ENCODE results near the gene HADHB. TPM values are rescaled to one million over a fixed set of nuclear protein-coding genes. Genes with fewer than 3 reads are reported as not detected.

The HADHB gene
- total and polyA plus RNA-seq, 2 of the 13 experiments (the other 11 are each of a cell fraction or from before 2014, with no cell fraction given) = 112 to 238 TPM

GRCh38 chr2:26212011-26212410, 32.7 kb upstream of the HADHB start:
- TF ChIP-seq ZNF143 (CRISPR knock-in tag; IDR thresholded peaks at IDR 0.05) (no peak), ZSCAN25 (CRISPR knock-in tag; IDR thresholded peaks at IDR 0.05) (peak; percentile 81)

DNA sequence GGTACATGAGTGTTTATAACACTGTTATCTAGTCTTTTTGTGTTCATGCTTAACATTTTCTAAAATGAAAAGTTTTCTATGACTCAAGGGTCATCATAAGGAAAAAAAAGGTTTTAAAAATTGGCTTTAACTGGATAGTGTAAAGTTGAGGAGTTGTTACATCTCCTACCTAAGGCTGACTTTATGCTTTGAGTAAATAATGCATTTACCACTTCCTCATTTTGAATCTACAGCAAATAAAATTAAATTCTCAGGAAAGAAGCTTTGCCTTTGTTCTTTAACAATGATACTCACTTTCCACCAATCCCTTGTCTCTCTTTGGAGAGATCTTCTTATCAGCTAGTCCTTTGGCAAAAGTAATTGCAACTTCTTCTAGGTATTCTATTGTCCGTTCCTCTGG, 30.0 kb upstream of the HADHB start:
- Histone ChIP-seq H3K4me3 (replicated peaks in 1 of 3; ENCODE audit: insufficient read depth in 1 of 3, low read depth in 2 of 3, low read length in 3 of 3) (no peak overlapping the region), H4K20me1 (ENCODE audit: insufficient read depth, low read length) (no peaks in the 10 kb centered on the region), H3K9me3 (ENCODE audit: low read length) (no peaks in the 10 kb centered on the region), H3K9ac (ENCODE audit: insufficient read depth, low read depth, low read length) (no peak overlapping the region), H3K4me1 (ENCODE audit: insufficient read depth, low read length) (no peaks in the 10 kb centered on the region), H2AFZ (ENCODE audit: low read length) (no peak overlapping the region), H3K79me2 (ENCODE audit: insufficient read depth, low read length) (no peaks in the 10 kb centered on the region), H3K4me2 (ENCODE audit: low read depth, low read length) (no peak overlapping the region), H3K36me3 (replicated peaks in 1 of 2; ENCODE audit: control insufficient read depth in 1 of 2, insufficient read depth in 2 of 2, low read length in 2 of 2) (peaks cover 26 to 87% of the 10 kb centered on the region in 2 experiments), H3K27me3 (ENCODE audit: control insufficient read depth in 1 of 2, insufficient read depth in 2 of 2, low read length in 2 of 2) (no peaks in the 10 kb centered on the region), H3K27ac (ENCODE audit: extremely low read length, insufficient read depth, low read length) (no peak overlapping the region)
- no peak for DNase-seq (ENCODE audit: low spot score)
- intact Hi-C loops (cut with micrococcal nuclease; ENCODE audit: unreplicated experiment) = no loop called here
- in situ Hi-C loops (cut with HindIII; ENCODE audit: extremely low pct_ligation_motif_present, low pct_unique_long_range_greater_than_20kb) = no loop called here
- ATAC-seq = no peak
- BruUV-seq (replicated peaks) = no TSS peak
- 98% methylated on average over 1 of the region's 1 CpG for WGBS (ENCODE audit: low lambda C conversion rate)
- POLR2A ChIA-PET = no interaction called here
- CTCF ChIA-PET (ENCODE audit: low intra/inter-chr PET ratio, low total read pairs) = no interaction called here
- FAIRE-seq = no peak
- TF ChIP-seq MTF2 (CRISPR knock-in tag; IDR thresholded peaks at IDR 0.05; ENCODE audit: borderline replicate concordance) (no peak), RNF2 (conservative IDR thresholded peaks at IDR 0.05; ENCODE audit: low read depth) (no peak), GATA4 (IDR thresholded peaks at IDR 0.05; ENCODE audit: borderline replicate concordance, low read depth) (no peak), ZNF557 (CRISPR knock-in tag; IDR thresholded peaks at IDR 0.05) (no peak), ZNF251 (CRISPR knock-in tag; IDR thresholded peaks at IDR 0.05) (no peak), ZNF292 (CRISPR knock-in tag; IDR thresholded peaks at IDR 0.05; ENCODE audit: borderline replicate concordance, low read depth) (no peak)
- TF ChIP-seq, protein P1, sequence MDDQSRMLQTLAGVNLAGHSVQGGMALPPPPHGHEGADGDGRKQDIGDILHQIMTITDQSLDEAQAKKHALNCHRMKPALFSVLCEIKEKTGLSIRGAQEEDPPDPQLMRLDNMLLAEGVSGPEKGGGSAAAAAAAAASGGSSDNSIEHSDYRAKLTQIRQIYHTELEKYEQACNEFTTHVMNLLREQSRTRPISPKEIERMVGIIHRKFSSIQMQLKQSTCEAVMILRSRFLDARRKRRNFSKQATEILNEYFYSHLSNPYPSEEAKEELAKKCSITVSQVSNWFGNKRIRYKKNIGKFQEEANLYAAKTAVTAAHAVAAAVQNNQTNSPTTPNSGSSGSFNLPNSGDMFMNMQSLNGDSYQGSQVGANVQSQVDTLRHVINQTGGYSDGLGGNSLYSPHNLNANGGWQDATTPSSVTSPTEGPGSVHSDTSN (CRISPR knock-in tag; IDR thresholded peaks at IDR 0.05; ENCODE audit: borderline replicate concordance) = no peak
- TF ChIP-seq, protein P2, sequence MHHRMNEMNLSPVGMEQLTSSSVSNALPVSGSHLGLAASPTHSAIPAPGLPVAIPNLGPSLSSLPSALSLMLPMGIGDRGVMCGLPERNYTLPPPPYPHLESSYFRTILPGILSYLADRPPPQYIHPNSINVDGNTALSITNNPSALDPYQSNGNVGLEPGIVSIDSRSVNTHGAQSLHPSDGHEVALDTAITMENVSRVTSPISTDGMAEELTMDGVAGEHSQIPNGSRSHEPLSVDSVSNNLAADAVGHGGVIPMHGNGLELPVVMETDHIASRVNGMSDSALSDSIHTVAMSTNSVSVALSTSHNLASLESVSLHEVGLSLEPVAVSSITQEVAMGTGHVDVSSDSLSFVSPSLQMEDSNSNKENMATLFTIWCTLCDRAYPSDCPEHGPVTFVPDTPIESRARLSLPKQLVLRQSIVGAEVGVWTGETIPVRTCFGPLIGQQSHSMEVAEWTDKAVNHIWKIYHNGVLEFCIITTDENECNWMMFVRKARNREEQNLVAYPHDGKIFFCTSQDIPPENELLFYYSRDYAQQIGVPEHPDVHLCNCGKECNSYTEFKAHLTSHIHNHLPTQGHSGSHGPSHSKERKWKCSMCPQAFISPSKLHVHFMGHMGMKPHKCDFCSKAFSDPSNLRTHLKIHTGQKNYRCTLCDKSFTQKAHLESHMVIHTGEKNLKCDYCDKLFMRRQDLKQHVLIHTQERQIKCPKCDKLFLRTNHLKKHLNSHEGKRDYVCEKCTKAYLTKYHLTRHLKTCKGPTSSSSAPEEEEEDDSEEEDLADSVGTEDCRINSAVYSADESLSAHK (CRISPR knock-in tag; IDR thresholded peaks at IDR 0.05; ENCODE audit: borderline replicate concordance) = no peak
- TF ChIP-seq, protein P3, sequence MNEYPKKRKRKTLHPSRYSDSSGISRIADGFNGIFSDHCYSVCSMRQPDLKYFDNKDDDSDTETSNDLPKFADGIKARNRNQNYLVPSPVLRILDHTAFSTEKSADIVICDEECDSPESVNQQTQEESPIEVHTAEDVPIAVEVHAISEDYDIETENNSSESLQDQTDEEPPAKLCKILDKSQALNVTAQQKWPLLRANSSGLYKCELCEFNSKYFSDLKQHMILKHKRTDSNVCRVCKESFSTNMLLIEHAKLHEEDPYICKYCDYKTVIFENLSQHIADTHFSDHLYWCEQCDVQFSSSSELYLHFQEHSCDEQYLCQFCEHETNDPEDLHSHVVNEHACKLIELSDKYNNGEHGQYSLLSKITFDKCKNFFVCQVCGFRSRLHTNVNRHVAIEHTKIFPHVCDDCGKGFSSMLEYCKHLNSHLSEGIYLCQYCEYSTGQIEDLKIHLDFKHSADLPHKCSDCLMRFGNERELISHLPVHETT (CRISPR knock-in tag; conservative IDR thresholded peaks at IDR 0.05) = no peak

More at GRCh38 chr2:26212011-26212410, 32.7 kb upstream of the HADHB start:
- 95% methylated on average over 5 of the region's 5 CpGs for WGBS (ENCODE audit: low lambda C conversion rate)
- Histone ChIP-seq H3K4me2 (ENCODE audit: low read depth, low read length) (no peak overlapping the region), H3K27me3 (ENCODE audit: control insufficient read depth in 1 of 2, insufficient read depth in 2 of 2, low read length in 2 of 2) (no peaks in the 10 kb centered on the region), H3K27ac (ENCODE audit: extremely low read length, insufficient read depth, low read length) (no peak overlapping the region), H3K9me3 (ENCODE audit: low read length) (no peaks in the 10 kb centered on the region), H3K36me3 (replicated peaks in 1 of 2; ENCODE audit: control insufficient read depth in 1 of 2, insufficient read depth in 2 of 2, low read length in 2 of 2) (peaks cover 31 to 93% of the 10 kb centered on the region in 2 experiments), H3K9ac (ENCODE audit: insufficient read depth, low read depth, low read length) (no peak overlapping the region), H2AFZ (ENCODE audit: low read length) (no peak overlapping the region), H3K4me1 (ENCODE audit: insufficient read depth, low read length) (no peaks in the 10 kb centered on the region), H4K20me1 (ENCODE audit: insufficient read depth, low read length) (no peaks in the 10 kb centered on the region), H3K79me2 (ENCODE audit: insufficient read depth, low read length) (no peaks in the 10 kb centered on the region), H3K4me3 (replicated peaks in 1 of 3; ENCODE audit: insufficient read depth in 1 of 3, low read depth in 2 of 3, low read length in 3 of 3) (no peak overlapping the region)
- intact Hi-C loops (cut with micrococcal nuclease; ENCODE audit: unreplicated experiment) (no loop called here), in situ Hi-C loops (cut with HindIII; ENCODE audit: extremely low pct_ligation_motif_present, low pct_unique_long_range_greater_than_20kb) (no loop called here)
- ATAC-seq (no peak), FAIRE-seq (no peak), DNase-seq (ENCODE audit: low spot score) (no peak)
- BruUV-seq (replicated peaks) = no TSS peak
- ChIA-PET POLR2A (no interaction called here), CTCF (ENCODE audit: low intra/inter-chr PET ratio, low total read pairs) (no interaction called here)
